RWPE2 (cell line): Measurements from ENCODE around the gene BCL2L12.
"Not testable (repeated sequence)": the region's sequence is repeated elsewhere in the genome, so short reads cannot be mapped to it uniquely, and the experiment has no call there.

Experiments
- ATAC-seq: fragments of 200-7000 bp; cut with Tn5 transposase; 3 replicates; pipeline ENCODE4 v1.9.1; 2021; ENCODE audit warnings: low read depth
- DNase-seq: peaks from one replicate; pipeline ENCODE4 v3.0.0-alpha.2; 2020; ENCODE audit warnings: low spot score
- H3K27ac ChIP-seq: fragments of 450-650 bp; 2 replicates; pipeline ENCODE4 v1.5.1; 2017; ENCODE audit warnings: mild to moderate bottlenecking; ENCODE audit not compliant: poor library complexity, severe bottlenecking
- H3K27me3 ChIP-seq: fragments of 250-450 bp; sonication (Bioruptor Pico); 2 replicates; pipeline ENCODE4 v1.5.1; 2021; ENCODE audit warnings: mild to moderate bottlenecking, moderate library complexity; ENCODE audit not compliant: insufficient read depth, poor library complexity, severe bottlenecking
- H3K36me3 ChIP-seq: fragments of 250-450 bp; sonication (Bioruptor Pico); 2 replicates; pipeline ENCODE4 v1.5.1; 2020; ENCODE audit warnings: low read depth, mild to moderate bottlenecking, moderate library complexity
- H3K4me1 ChIP-seq: fragments of 250-450 bp; sonication (Bioruptor Pico); 2 replicates; pipeline ENCODE4 v1.5.1; 2021; ENCODE audit warnings: mild to moderate bottlenecking, moderate library complexity; ENCODE audit not compliant: insufficient read depth, poor library complexity, severe bottlenecking
- H3K4me3 ChIP-seq: fragments of 250-450 bp; sonication (Bioruptor Pico); 2 replicates; pipeline ENCODE4 v1.5.1; 2021; ENCODE audit warnings: mild to moderate bottlenecking, moderate library complexity; ENCODE audit not compliant: severe bottlenecking
- H3K9me3 ChIP-seq: fragments of 250-450 bp; sonication (Bioruptor Pico); 2 replicates; pipeline ENCODE4 v1.5.1; 2021; ENCODE audit warnings: mild to moderate bottlenecking, moderate library complexity; ENCODE audit not compliant: severe bottlenecking
- TF ChIP-seq, protein P1 (sequence below): fragments of 450-650 bp; IDR thresholded peaks from one replicate; pipeline ENCODE4 v1.5.1; 2017; ENCODE audit warnings: mild to moderate bottlenecking, moderate library complexity; ENCODE audit not compliant: poor library complexity, severe bottlenecking

The BCL2L12 gene

DNA sequence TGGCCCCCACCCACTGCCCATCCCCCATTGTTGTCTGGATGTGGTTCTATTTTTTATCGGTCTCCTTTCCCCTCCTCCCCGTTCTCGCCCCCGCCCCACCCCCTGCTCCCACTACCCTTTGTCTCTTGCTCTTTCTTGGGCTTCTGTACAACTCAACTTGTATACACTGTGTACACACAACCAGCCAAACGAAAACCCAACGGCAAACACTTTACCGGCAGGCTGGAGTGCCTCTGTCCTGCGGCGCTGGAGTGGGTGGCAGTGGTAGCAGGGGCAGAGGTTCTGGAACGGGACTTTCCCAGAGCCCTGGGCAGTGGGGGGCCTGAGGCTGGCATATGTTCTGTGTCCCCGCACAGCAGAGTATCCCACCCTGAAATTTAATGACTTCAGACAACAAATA lies 39.5 kb upstream of the BCL2L12 start:
- ATAC-seq: no peak
- Histone ChIP-seq H3K36me3 (no peaks in the 10 kb centered on the region; the same call in none of the 2 replicates), H3K9me3 (no peaks in the 10 kb centered on the region), H3K27me3 (no peaks in the 10 kb centered on the region), H3K27ac (no peak overlapping the region), H3K4me1 (no peaks in the 10 kb centered on the region), H3K4me3 (no peak overlapping the region)
- DNase-seq: no peak
- TF ChIP-seq, protein P1, sequence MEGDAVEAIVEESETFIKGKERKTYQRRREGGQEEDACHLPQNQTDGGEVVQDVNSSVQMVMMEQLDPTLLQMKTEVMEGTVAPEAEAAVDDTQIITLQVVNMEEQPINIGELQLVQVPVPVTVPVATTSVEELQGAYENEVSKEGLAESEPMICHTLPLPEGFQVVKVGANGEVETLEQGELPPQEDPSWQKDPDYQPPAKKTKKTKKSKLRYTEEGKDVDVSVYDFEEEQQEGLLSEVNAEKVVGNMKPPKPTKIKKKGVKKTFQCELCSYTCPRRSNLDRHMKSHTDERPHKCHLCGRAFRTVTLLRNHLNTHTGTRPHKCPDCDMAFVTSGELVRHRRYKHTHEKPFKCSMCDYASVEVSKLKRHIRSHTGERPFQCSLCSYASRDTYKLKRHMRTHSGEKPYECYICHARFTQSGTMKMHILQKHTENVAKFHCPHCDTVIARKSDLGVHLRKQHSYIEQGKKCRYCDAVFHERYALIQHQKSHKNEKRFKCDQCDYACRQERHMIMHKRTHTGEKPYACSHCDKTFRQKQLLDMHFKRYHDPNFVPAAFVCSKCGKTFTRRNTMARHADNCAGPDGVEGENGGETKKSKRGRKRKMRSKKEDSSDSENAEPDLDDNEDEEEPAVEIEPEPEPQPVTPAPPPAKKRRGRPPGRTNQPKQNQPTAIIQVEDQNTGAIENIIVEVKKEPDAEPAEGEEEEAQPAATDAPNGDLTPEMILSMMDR: no peak

DNA sequence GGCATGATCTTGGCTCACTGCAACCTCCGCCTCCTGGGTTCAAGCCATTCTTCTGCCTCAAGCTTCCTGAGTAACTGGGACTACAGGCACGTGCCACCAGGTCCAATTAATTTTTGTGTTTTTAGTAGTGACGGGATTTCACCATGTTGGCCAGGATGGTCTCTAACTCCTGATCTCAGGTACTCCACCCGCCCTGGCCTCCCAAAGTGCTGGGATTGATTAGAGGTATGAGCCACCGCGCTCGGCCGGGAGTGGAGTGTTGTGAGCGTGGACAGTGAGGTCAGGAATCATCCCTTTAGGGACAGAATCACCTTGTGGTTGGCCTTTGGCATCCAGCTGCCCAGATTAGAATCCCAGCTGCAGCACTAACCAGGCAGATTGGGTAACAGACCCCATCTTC lies 36.1 kb upstream of the BCL2L12 start:
- TF ChIP-seq, protein P1: no peak
- DNase-seq (no peak), ATAC-seq (no peak)
- H3K4me3 ChIP-seq: no peak overlapping the region
- no peaks in the 10 kb centered on the region for H3K4me1 ChIP-seq
- no peaks in the 10 kb centered on the region for H3K9me3 ChIP-seq
- peaks cover 3% of the 10 kb centered on the region; the same call in 1 of the 2 replicates for H3K36me3 ChIP-seq
- no peak overlapping the region for H3K27ac ChIP-seq
- no peaks in the 10 kb centered on the region for H3K27me3 ChIP-seq

DNA sequence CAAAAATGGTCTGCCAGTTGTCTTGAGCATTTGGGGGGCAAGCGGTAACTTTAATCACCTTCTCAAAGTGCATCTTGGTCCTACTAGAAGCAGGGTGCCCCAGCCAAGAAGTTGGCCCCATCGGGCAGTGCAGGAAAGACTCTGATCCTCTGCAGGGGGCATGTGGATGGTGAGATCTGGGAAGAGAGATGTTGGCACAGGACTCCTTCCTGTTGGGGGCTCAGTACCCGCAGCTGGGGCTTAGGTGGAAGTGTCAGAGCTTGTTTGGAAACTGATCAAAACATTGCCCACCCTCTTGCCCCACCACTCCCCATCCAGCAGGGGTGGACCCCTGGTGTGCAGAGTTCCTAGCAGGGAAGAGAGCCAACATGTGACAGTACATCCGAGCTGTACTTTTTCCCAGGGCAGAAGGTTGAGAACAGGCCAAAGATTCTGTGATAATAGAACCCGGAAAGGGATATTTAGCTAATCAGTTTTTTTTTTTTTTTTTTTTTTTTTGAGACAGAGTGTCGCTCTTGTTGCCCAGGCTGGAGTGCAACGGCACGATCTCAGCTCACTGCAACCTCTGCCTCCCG lies 34.6 kb upstream of the BCL2L12 start:
- H3K4me1 ChIP-seq: no peaks in the 10 kb centered on the region
- no peaks in the 10 kb centered on the region for H3K9me3 ChIP-seq
- peaks cover 12% of the 10 kb centered on the region for H3K36me3 ChIP-seq
- ATAC-seq (no peak), DNase-seq (no peak)
- TF ChIP-seq, protein P1: no peak
- no peak overlapping the region for H3K4me3 ChIP-seq
- H3K27me3 ChIP-seq: no peaks in the 10 kb centered on the region
- no peak overlapping the region for H3K27ac ChIP-seq

- Histone ChIP-seq H3K9me3 (no peaks in the 10 kb centered on the region), H3K4me1 (no peaks in the 10 kb centered on the region), H3K36me3 (peaks cover 12% of the 10 kb centered on the region), H3K4me3 (no peak overlapping the region), H3K27ac (no peak overlapping the region), H3K27me3 (no peaks in the 10 kb centered on the region)
- TF ChIP-seq, protein P1: no peak
- ATAC-seq: no peak
- no peak for DNase-seq
Observed at GRCh38 chr19:49631610-49632192, 34.0 kb upstream of the BCL2L12 start.

GRCh38 chr19:49632576-49632975 lies 33.2 kb upstream of the BCL2L12 start:
- H3K9me3 ChIP-seq: no peaks in the 10 kb centered on the region

DNA sequence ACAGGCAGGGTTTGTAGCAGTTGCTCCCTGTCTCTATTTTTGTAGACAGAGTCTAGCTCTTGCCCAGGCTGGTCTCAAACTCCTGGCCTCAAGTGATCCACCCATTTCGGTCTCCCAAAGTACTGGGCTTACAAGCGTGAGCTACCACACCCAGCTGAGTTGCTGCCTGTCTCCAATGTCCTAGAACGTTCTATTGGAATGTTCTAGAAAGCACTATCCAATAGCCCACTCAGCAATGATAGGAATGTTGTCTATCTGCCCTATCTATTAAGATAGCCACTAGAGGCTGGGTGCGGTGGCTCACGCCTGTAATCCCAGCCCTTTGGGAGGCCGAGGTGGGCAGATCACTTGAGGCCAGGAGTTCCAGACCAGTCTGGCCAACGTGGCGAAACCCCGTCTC lies 32.5 kb upstream of the BCL2L12 start:
- H3K27ac ChIP-seq, H3K9me3 ChIP-seq, H3K27me3 ChIP-seq, H3K4me1 ChIP-seq, H3K4me3 ChIP-seq, DNase-seq, ATAC-seq: not testable (repeated sequence)
- peaks cover 12% of the 10 kb centered on the region for H3K36me3 ChIP-seq

More at GRCh38 chr19:49632576-49632975, 33.2 kb upstream of the BCL2L12 start:
- no peaks in the 10 kb centered on the region for H3K4me1 ChIP-seq
- no peak overlapping the region for H3K4me3 ChIP-seq
- TF ChIP-seq, protein P1: no peak
- H3K27me3 ChIP-seq: no peaks in the 10 kb centered on the region
- DNase-seq (no peak), ATAC-seq (no peak)
- H3K27ac ChIP-seq: no peak overlapping the region
- peaks cover 12% of the 10 kb centered on the region for H3K36me3 ChIP-seq
